ENCODE measurements around the gene NKAPD1.
A peak's percentile ranks its signal among the peaks of the same experiment; 100 is the strongest.
"Not testable (repeated sequence)": the region's sequence is repeated elsewhere in the genome, so short reads cannot be mapped to it uniquely, and the experiment has no call there.

The NKAPD1 gene

GRCh38 chr11:112073941-112074811 is at the start of gene NKAPD1, which contains the start of gene PIH1D2:
Gene NKAPD1, plus strand, starts transcription at chr11:112074299. Its CDS starts 1,276 bp downstream, at chr11:112075575.
Gene PIH1D2, minus strand, starts transcription at chr11:112074017. Its CDS starts 843 bp downstream, at chr11:112073174.
- peak; percentile 91 to 99 for DNase-seq

GRCh38 chr11:112024773-112025678 is 49.1 kb upstream of the NKAPD1 start, which contains the start of gene DLAT:
Gene DLAT, plus strand, starts transcription at chr11:112025408. Its CDS starts 65 bp downstream, at chr11:112025473.
- peak; percentile 95 to 97 for DNase-seq

GRCh38 chr11:112025707-112026106 is 48.4 kb upstream of the NKAPD1 start:
- peak in 1 of 2 experiments; percentile 59 for DNase-seq

- not testable (repeated sequence) for DNase-seq
These were observed 47.2 kb upstream of the NKAPD1 start for GRCh38 chr11:112026784-112027410.

- no peak for DNase-seq
These were observed 44.6 kb upstream of the NKAPD1 start for GRCh38 chr11:112029460-112029859.

GRCh38 chr11:112033902-112034301 is 40.2 kb upstream of the NKAPD1 start:
- DNase-seq = no peak

- no peak for DNase-seq
These were observed 36.6 kb upstream of the NKAPD1 start for GRCh38 chr11:112037527-112037926.

- DNase-seq = peak in 1 of 2 experiments; percentile 28
These were observed 31.7 kb upstream of the NKAPD1 start for GRCh38 chr11:112042161-112042960.

GRCh38 chr11:112042961-112043304 is 31.2 kb upstream of the NKAPD1 start:
- DNase-seq = no peak

- DNase-seq = no peak
These were observed 29.1 kb upstream of the NKAPD1 start for GRCh38 chr11:112044961-112045360.

GRCh38 chr11:112046647-112047046 is 27.5 kb upstream of the NKAPD1 start:
- not testable (repeated sequence) for DNase-seq

GRCh38 chr11:112048256-112048655 is 25.8 kb upstream of the NKAPD1 start:
- DNase-seq = not testable (repeated sequence)

- no peak for DNase-seq
These were observed 24.3 kb upstream of the NKAPD1 start for GRCh38 chr11:112049777-112050176.

- DNase-seq = no peak
These were observed 23.4 kb upstream of the NKAPD1 start for GRCh38 chr11:112050721-112051120.

GRCh38 chr11:112051768-112052167 is 22.3 kb upstream of the NKAPD1 start:
- DNase-seq = no peak

GRCh38 chr11:112057170-112057569 is 16.9 kb upstream of the NKAPD1 start:
- DNase-seq = no peak

GRCh38 chr11:112058103-112058502 is 16.0 kb upstream of the NKAPD1 start:
- no peak for DNase-seq

GRCh38 chr11:112062923-112063322 is 11.2 kb upstream of the NKAPD1 start:
- DNase-seq = no peak

- no peak for DNase-seq
These were observed 8.6 kb downstream of the NKAPD1 start for GRCh38 chr11:112082729-112083128.

GRCh38 chr11:112085822-112086421 is 11.8 kb downstream of the NKAPD1 start:
- peak in 1 of 2 experiments; percentile 62 for DNase-seq

GRCh38 chr11:112086422-112087191 is 12.5 kb downstream of the NKAPD1 start, which contains the start of the genes SDHD and TIMM8B:
Gene SDHD, plus strand, starts transcription at chr11:112086873. Its CDS starts 35 bp downstream, at chr11:112086908.
Gene TIMM8B, minus strand, starts transcription at chr11:112086756. Its CDS starts 33 bp downstream, at chr11:112086723.
- peak; percentile 96 to 100 for DNase-seq
